RPMI7951 (cell line): ENCODE data around the gene CDC42BPA. TPM values are rescaled to one million over a fixed set of nuclear protein-coding genes. Genes with fewer than 3 reads are reported as not detected.
"Not testable (repeated sequence)": the region's sequence is repeated elsewhere in the genome, so short reads cannot be mapped to it uniquely, and the experiment has no call there.

Source experiments
- DNase-seq: peaks from one replicate; pipeline ENCODE4 v3.0.0-alpha.2; 2012; ENCODE audit warnings: low read depth
- total RNA-seq: library from RNA; depleted of rRNA; stranded (reverse); fragments of >200 nt; shearing (Covaris generic); gene quantifications from 2 replicates; pipeline ENCODE4 v1.2.3, GENCODE V29; 2014

CDC42BPA gene
- total RNA-seq, 1 experiment from 2014 or later = 25.8 TPM

DNA sequence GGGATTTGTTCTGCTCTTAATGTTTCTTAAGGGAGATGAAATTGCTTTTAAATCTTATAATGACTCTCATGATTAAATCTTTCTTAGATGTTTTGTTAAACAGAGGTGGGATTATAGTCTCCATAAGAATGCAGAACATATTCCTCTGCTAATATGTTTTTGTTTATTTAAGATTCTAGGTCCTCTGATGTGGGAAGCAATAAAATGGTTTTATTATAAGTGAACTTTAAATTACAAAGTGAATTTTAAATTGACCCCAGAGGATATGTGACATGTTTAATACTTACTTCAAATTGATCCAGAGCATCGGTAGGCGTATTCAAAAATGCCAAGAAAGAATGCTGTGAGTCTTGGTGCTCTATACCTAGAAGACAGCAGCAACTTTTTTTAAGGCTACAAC is 248.8 kb downstream of the CDC42BPA start:
- no peak for DNase-seq

DNA sequence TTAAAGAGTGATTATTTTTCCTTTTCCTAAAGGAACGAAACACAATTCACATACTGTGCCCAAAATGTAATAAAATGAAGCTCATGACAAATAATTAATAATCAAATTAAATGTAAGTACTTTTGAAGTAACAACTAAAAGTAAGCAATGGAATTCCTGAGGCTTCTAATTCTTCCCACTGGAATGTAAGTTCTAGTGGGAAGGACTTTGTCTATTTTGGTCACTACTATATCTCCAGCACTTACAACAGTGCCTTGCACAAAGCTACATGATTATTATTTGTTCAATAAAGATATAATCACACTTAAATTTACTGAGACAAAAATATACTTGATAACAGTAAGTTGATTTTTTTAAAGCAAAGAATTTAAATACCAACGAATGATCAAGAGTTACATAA is 249.4 kb downstream of the CDC42BPA start:
- DNase-seq = no peak

GRCh38 chr1:227066999-227067398 is 251.3 kb downstream of the CDC42BPA start:
- DNase-seq = no peak

- no peak for DNase-seq
Observed at GRCh38 chr1:227065311-227065710, 253.0 kb downstream of the CDC42BPA start.

GRCh38 chr1:227062306-227062705 is 256.0 kb downstream of the CDC42BPA start:
- no peak for DNase-seq

GRCh38 chr1:227059076-227059475 is 259.2 kb downstream of the CDC42BPA start:
- DNase-seq = no peak

- peak; percentile 46 for DNase-seq
Observed at GRCh38 chr1:227058321-227058751, 260.0 kb downstream of the CDC42BPA start.

- DNase-seq = no peak
Observed at GRCh38 chr1:227049253-227049652, 269.0 kb downstream of the CDC42BPA start.

- DNase-seq = peak; percentile 54
Observed at GRCh38 chr1:227043755-227044154, 274.5 kb downstream of the CDC42BPA start.

GRCh38 chr1:227042292-227042691 is 276.0 kb downstream of the CDC42BPA start:
- DNase-seq = no peak

DNA sequence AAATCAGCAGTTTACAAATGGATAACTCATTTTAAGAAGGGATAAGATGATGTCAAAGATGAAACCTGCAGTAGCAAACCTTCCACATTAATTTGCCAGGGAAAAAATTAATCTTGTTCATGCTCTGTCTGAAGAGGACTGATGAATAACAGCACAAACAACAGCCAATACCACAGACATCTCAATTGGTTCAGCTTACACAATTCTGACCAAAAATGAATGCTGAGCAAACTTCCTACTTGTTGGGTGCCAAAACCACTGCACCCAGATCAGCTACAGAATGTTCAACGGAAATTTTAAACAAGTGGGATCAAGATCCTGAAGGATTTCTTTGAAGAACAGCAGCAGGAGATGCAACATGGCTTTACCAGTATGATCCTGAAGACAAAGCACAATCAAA is 279.9 kb downstream of the CDC42BPA start:
- peak; percentile 2 for DNase-seq

- DNase-seq = no peak
Observed at GRCh38 chr1:227037121-227037520, 281.2 kb downstream of the CDC42BPA start.

DNA sequence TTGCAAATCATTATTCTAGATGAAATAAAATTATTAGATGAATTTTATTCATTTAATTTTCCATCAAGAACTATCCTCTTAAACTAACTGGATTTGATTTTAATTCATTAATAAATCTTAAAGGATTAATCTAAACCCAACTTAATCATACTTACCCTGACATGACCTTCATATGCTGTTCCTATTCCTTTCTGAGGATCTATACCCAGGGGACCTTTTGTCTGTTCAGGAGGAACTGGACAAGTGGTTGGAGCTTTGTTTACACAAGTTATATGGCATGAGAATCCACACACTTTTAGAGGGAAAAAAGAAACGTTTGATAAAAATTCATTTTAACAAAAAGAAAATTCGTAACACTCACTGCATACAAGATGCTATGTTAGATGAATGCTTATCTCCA is 283.0 kb downstream of the CDC42BPA start:
- DNase-seq = no peak

DNA sequence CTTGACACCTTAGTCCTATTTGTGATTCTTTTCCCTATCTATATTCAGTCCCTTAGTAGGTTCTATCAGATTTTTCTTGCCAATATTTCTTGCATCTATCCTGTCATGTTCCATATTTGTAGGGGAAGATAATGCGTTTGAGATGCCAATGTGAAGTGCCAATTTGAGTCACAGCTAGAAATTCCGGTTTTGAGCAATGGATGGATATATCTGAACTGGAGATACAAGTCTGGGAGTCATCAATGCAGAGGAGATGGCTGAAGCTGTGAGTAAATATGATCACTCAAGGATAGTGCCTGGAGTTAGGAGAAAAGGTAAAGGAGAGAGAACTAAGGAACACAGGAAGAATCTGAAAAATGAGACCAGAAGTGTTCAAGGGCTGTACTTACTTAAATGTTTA is 284.4 kb downstream of the CDC42BPA start:
- DNase-seq = no peak

- DNase-seq = no peak
Observed at GRCh38 chr1:227032396-227032795, 285.9 kb downstream of the CDC42BPA start.

GRCh38 chr1:227016990-227017389 is 301.3 kb downstream of the CDC42BPA start:
- DNase-seq = no peak

- DNase-seq = no peak
Observed at GRCh38 chr1:227010645-227011044, 307.6 kb downstream of the CDC42BPA start.

DNA sequence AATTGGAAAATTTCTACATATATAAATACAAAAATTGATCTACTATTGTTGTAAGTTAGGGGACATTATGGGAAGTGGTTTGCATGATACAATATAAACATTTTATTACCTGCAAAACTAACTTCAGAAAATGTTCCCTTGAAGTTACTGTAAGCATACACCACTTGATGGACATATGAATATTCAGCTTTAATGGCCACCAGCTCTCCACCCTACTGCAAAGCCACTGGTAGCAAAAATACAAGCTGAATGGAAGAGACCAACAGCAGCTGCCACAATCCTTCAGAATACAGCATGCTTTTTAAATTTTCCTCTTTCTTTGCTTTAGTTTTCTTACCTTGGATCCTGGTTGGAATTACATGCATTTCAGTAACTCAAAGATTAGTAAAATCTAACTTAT is 308.4 kb downstream of the CDC42BPA start:
- no peak for DNase-seq

- no peak for DNase-seq
Observed at GRCh38 chr1:227006226-227006796, 312.0 kb downstream of the CDC42BPA start.

DNA sequence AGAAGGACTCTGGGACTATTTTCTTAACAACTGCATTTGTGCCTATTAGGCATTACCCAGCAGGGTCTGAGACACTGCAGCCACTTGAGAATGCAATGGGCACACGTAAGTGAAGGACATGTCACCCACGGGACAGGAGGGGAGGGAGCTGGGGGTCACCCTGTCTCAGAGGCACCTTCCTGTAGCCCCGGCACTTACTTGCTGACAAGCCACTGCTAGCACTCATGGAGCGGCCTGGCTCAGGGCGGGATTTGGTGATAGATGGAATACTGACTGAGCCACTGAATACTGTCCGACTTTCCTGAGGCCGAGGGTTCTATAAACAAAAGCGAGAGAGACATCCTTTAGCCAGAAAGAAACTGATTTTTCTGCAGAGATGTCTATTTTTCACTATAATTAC is 313.5 kb downstream of the CDC42BPA start:
- DNase-seq = no peak

DNA sequence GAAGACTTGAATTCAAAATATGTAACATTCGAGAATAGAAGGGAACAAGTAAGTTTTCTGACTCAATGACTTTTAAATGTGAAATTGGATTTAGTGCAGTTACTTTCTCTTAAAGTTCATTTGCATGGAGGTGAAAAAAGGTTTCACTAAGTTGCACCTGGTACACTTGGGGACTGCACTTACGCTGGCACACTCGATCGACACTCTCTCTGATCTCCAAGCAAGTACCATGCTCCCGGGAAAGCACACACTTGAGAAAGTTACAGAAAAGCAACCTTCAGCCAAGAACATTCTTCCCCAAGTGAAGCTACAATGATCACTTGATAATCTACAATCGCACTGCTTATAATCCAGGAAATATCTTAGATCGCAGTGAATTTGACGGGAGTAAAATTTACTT is 315.1 kb downstream of the CDC42BPA start:
- no peak for DNase-seq

DNA sequence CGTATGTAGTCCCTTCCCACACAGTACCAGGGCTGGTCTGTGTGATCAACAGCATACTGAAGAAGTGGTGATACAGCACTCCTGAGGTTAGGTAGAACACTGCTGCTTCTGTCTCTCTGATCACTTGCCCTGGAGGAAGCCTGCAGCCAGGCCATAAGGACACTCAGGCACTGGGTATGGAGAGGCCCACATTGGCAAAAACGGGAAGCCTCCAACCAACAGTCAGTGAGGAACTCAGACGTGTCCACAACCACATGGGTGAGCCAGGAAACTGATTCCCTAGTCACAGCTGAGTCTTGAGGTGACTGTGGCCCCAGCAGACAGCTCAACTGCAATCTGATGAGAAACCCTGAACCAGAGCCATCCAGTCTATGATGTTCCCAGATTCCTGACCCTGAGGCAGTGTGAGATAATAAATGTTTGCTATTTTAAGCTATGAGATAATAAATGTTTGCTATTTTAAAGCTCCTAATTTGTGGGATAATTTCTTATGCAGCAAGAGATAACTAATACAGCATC is 315.7 kb downstream of the CDC42BPA start:
- no peak for DNase-seq

- DNase-seq = not testable (repeated sequence)
Observed at GRCh38 chr1:226999579-226999978, 318.7 kb downstream of the CDC42BPA start.
